HCT116 (cell line): ENCODE measurements around the gene SDK1. TPM values are rescaled to one million over a fixed set of nuclear protein-coding genes. Genes with fewer than 3 reads are reported as not detected.

Source experiments
- ATAC-seq: fragments of 200-7000 bp; cut with Tn5 transposase; 2 replicates; pipeline ENCODE4 v1.9.1; 2020; ENCODE audit warnings: mild to moderate bottlenecking, moderate library complexity
- BruUV-seq: library from RNA; stranded (reverse); fragments of 400-500 nt; replicated peaks from 2 replicates; lab custom pipeline; 2021; lab: Mats Ljungman, UMichigan
- CTCF ChIA-PET: fragments of 300-600 bp; sonication (Branson Sonifier 250); formaldehyde crosslinking; loops from one replicate; lab custom pipeline; 2021; ENCODE audit warnings: antibody characterized with exemption; lab: Charles Lee
- POLR2A ChIA-PET: fragments of 300-600, 350-600 bp; sonication (Branson Sonifier 250); formaldehyde crosslinking; loops from one replicate; lab custom pipeline; 2021; ENCODE audit warnings: antibody characterized with exemption; lab: Charles Lee
- RAD21 ChIA-PET, 2 experiments: fragments of 300-600 bp; sonication (Branson Sonifier 250); formaldehyde crosslinking; loops; one replicate each; lab custom pipeline; 2023; ENCODE audit warnings: low total read pairs in 2 of 2; ENCODE audit not compliant: uncharacterized antibody in 2 of 2, unreplicated experiment in 2 of 2, low non-redundant PET in 1 of 2; lab: Charles Lee
- DNase-seq: peaks from one replicate; pipeline ENCODE4 v3.0.0-alpha.2; 2010; ENCODE audit warnings: low read depth, low spot score
- H2AFZ ChIP-seq: fragments of 200-600 bp; shearing (Covaris generic), sonication (generic); 2 replicates; pipeline ENCODE4 v1.6.1; 2017; ENCODE audit warnings: low read depth, mixed run types, mixed read lengths, antibody characterized with exemption, low read length; ENCODE audit not compliant: poor library complexity, severe bottlenecking
- H3K27ac ChIP-seq: 2 replicates; pipeline ENCODE4 v1.5.1; 2012; ENCODE audit warnings: low read depth, low read length
- H3K27me3 ChIP-seq: fragments of 200-600 bp; sonication (generic); 2 replicates; pipeline ENCODE4 v1.6.1; 2016; ENCODE audit warnings: mixed run types, low read length, mixed read lengths; ENCODE audit not compliant: insufficient read depth
- H3K36me3 ChIP-seq, 2 experiments: fragments of 200-500 bp in 1 of 2; fragments of 200-600 bp in 1 of 2; sonication (Bioruptor generic) in 1 of 2; sonication (generic) in 1 of 2; 2 replicates each; pipeline versions ENCODE4 v1.5.1 to v1.6.1; 2014 to 2016; ENCODE audit warnings: low read length in 2 of 2, inconsistent platforms in 1 of 2, mixed read lengths in 1 of 2, mixed run types in 1 of 2; ENCODE audit not compliant: insufficient read depth in 2 of 2, control insufficient read depth in 1 of 2
- H3K4me1 ChIP-seq, 2 experiments: fragments of 200-600 bp in 1 of 2; sonication (generic) in 1 of 2; 2 replicates each; pipeline versions ENCODE4 v1.5.1 to v1.6.1; 2012 to 2017; ENCODE audit warnings: low read length in 2 of 2, inconsistent platforms in 1 of 2, mild to moderate bottlenecking in 1 of 2, mixed read lengths in 1 of 2, mixed run types in 1 of 2, moderate library complexity in 1 of 2; ENCODE audit not compliant: insufficient read depth in 2 of 2, control insufficient read depth in 1 of 2
- H3K4me2 ChIP-seq: fragments of 200-600 bp; sonication (generic); 2 replicates; pipeline ENCODE4 v1.6.1; 2017; ENCODE audit warnings: mixed run types, low read length, mixed read lengths
- H3K4me3 ChIP-seq, 2 experiments: fragments of 200-600 bp in 1 of 2; sonication (generic) in 1 of 2; replicated peaks in 1 of 2; 2 replicates each; pipeline ENCODE4 v1.5.1; 2011 to 2016; ENCODE audit warnings: low read length in 2 of 2, control low read depth in 1 of 2, low read depth in 1 of 2, mild to moderate bottlenecking in 1 of 2, mixed read lengths in 1 of 2, mixed run types in 1 of 2
- H3K79me2 ChIP-seq: fragments of 200-600 bp; sonication (generic); 2 replicates; pipeline ENCODE4 v1.6.1; 2017; ENCODE audit warnings: mild to moderate bottlenecking, mixed run types, low read length, moderate library complexity, mixed read lengths; ENCODE audit not compliant: insufficient read depth
- H3K9ac ChIP-seq: fragments of 200-600 bp; sonication (generic); 2 replicates; pipeline ENCODE4 v1.6.1; 2016; ENCODE audit warnings: low read length, mixed read lengths
- H3K9me2 ChIP-seq: fragments of 200-600 bp; sonication (generic), shearing (Covaris generic); 2 replicates; pipeline ENCODE4 v1.6.1; 2017; ENCODE audit warnings: mixed run types, mild to moderate bottlenecking, moderate library complexity; ENCODE audit not compliant: insufficient read depth
- H3K9me3 ChIP-seq, 2 experiments: fragments of 200-500 bp in 1 of 2; fragments of 200-600 bp in 1 of 2; sonication (Bioruptor generic) in 1 of 2; sonication (generic) in 1 of 2; 2 replicates each; pipeline ENCODE4 v1.6.1; 2014 to 2017; ENCODE audit warnings: low read length in 2 of 2, mixed read lengths in 2 of 2, inconsistent platforms in 1 of 2, low read depth in 1 of 2, mild to moderate bottlenecking in 1 of 2, mixed run types in 1 of 2, moderate library complexity in 1 of 2; ENCODE audit not compliant: control insufficient read depth in 1 of 2, insufficient read depth in 1 of 2
- H4K20me1 ChIP-seq: fragments of 200-600 bp; sonication (generic), shearing (Covaris generic); 2 replicates; pipeline ENCODE4 v1.6.1; 2017; ENCODE audit warnings: mixed run types, mild to moderate bottlenecking, moderate library complexity; ENCODE audit not compliant: insufficient read depth
- CBX3 ChIP-seq: IDR thresholded peaks from 2 replicates; pipeline ENCODE4 v1.6.1; 2012; ENCODE audit warnings: low read depth
- ELF1 ChIP-seq: IDR thresholded peaks from 2 replicates; pipeline ENCODE4 v1.6.1; 2012; ENCODE audit warnings: low read depth, borderline replicate concordance
- RAD21 ChIP-seq: IDR thresholded peaks from 2 replicates; pipeline ENCODE4 v1.6.1; 2012; ENCODE audit warnings: low read depth, mild to moderate bottlenecking
- SRF ChIP-seq: IDR thresholded peaks from 2 replicates; pipeline ENCODE4 v1.6.1; 2012; ENCODE audit warnings: low read depth
- YY1 ChIP-seq: IDR thresholded peaks from 2 replicates; pipeline ENCODE4 v1.6.1; 2011; ENCODE audit warnings: low read length, low read depth, moderate library complexity, mild to moderate bottlenecking; ENCODE audit not compliant: insufficient replicate concordance; ENCODE audit errors: extremely low read depth
- intact Hi-C: fragments of 100-400 bp; cut with micrococcal nuclease; formaldehyde crosslinking; loops from 2 replicates; pipeline ENCODE4 v1.10.0; 2022
- total RNA-seq: library from RNA; stranded (reverse); gene quantifications from one replicate; pipeline ENCODE4 v1.2.1, GENCODE V29; 2021; ENCODE audit not compliant: unreplicated experiment
- TF ChIP-seq, protein P1 (sequence below): IDR thresholded peaks from 2 replicates; pipeline ENCODE4 v1.6.1; 2012; ENCODE audit warnings: low read depth
- TF ChIP-seq, protein P2 (sequence below), 3 experiments: fragments of 200-600 bp in 1 of 3; sonication (generic) in 1 of 3; IDR thresholded peaks in 2 of 3; conservative IDR thresholded peaks in 1 of 3; 2 replicates each; pipeline ENCODE4 v1.5.1; 2012 to 2017; ENCODE audit warnings: low read depth in 2 of 3, low read length in 2 of 3, antibody characterized with exemption in 1 of 3, borderline replicate concordance in 1 of 3, control low read depth in 1 of 3, mild to moderate bottlenecking in 1 of 3, mixed read lengths in 1 of 3, mixed run types in 1 of 3, moderate library complexity in 1 of 3; ENCODE audit not compliant: insufficient read depth in 1 of 3
- TF ChIP-seq, protein P3 (sequence below): IDR thresholded peaks from 2 replicates; pipeline ENCODE4 v1.6.1; 2011; ENCODE audit warnings: mild to moderate bottlenecking, low read length, moderate library complexity; ENCODE audit not compliant: insufficient replicate concordance; ENCODE audit errors: extremely low read depth

Gene SDK1
- total RNA-seq, 1 experiment from 2014 or later: 0.05 TPM

DNA sequence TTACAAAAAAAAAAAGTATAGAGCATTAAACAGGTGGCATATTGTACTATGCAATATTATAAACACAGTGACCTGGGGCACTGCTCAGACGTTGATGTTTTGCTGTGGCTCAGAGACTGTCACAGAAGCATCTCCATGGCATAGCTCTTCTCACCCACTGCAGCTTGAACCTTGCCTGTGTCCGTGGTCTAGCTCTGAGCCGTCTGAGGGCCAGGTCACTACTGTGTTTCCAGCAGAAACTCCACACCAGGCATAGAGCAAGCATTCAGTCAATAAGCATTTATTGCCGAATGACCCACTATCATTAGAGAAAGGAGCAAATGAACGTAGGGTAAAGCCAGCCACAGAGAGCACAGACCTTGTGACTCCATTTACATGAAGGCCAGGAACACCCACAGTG lies 937.8 kb downstream of the SDK1 start:
- no peaks in the 10 kb centered on the region for H3K4me1 ChIP-seq
- RAD21 ChIA-PET: no interaction called here
- no peak overlapping the region for H3K9ac ChIP-seq
- no peak overlapping the region for H3K27ac ChIP-seq
- CTCF ChIA-PET: no interaction called here
- H2AFZ ChIP-seq: no peak overlapping the region
- no peak for TF ChIP-seq YY1
- TF ChIP-seq, protein P1, sequence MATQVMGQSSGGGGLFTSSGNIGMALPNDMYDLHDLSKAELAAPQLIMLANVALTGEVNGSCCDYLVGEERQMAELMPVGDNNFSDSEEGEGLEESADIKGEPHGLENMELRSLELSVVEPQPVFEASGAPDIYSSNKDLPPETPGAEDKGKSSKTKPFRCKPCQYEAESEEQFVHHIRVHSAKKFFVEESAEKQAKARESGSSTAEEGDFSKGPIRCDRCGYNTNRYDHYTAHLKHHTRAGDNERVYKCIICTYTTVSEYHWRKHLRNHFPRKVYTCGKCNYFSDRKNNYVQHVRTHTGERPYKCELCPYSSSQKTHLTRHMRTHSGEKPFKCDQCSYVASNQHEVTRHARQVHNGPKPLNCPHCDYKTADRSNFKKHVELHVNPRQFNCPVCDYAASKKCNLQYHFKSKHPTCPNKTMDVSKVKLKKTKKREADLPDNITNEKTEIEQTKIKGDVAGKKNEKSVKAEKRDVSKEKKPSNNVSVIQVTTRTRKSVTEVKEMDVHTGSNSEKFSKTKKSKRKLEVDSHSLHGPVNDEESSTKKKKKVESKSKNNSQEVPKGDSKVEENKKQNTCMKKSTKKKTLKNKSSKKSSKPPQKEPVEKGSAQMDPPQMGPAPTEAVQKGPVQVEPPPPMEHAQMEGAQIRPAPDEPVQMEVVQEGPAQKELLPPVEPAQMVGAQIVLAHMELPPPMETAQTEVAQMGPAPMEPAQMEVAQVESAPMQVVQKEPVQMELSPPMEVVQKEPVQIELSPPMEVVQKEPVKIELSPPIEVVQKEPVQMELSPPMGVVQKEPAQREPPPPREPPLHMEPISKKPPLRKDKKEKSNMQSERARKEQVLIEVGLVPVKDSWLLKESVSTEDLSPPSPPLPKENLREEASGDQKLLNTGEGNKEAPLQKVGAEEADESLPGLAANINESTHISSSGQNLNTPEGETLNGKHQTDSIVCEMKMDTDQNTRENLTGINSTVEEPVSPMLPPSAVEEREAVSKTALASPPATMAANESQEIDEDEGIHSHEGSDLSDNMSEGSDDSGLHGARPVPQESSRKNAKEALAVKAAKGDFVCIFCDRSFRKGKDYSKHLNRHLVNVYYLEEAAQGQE: no peak
- ATAC-seq: no peak
- POLR2A ChIA-PET: no interaction called here
- no peaks in the 10 kb centered on the region for H4K20me1 ChIP-seq
- no peak overlapping the region for H3K4me3 ChIP-seq
- no peak for DNase-seq
- no peaks in the 10 kb centered on the region for H3K9me3 ChIP-seq
- intact Hi-C loops: no loop called here
- H3K4me2 ChIP-seq: no peak overlapping the region
- H3K27me3 ChIP-seq: no peaks in the 10 kb centered on the region
- no peaks in the 10 kb centered on the region for H3K36me3 ChIP-seq
- no peaks in the 10 kb centered on the region for H3K9me2 ChIP-seq
- no peaks in the 10 kb centered on the region for H3K79me2 ChIP-seq
- no TSS peak for BruUV-seq

DNA sequence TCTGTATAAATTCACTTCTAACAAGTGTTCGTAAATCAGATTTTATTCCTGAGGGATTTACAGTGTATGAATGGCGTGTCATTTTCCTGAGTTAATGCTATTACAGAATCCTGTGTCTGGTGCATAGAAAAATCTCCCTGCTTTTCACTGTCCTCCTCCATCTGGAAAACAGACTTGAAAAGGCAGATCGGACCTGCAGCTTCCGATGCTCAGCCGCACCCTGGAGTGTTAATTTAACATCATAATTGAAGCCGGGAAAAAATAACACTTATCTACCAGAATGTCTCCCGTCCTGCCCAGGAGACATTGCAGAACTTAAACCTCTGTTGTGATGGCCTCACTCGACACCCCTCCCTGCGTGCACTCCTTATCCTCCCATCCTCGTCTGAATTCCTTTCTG lies 939.0 kb downstream of the SDK1 start:
- intact Hi-C loops: no loop called here
- H4K20me1 ChIP-seq: no peaks in the 10 kb centered on the region
- no peak overlapping the region for H2AFZ ChIP-seq
- H3K27ac ChIP-seq: no peak overlapping the region
- no peak overlapping the region for H3K4me3 ChIP-seq
- H3K9me3 ChIP-seq: no peaks in the 10 kb centered on the region; a peak in 1 of 4 replicates
- DNase-seq: no peak
- ChIA-PET RAD21 (no interaction called here), POLR2A (no interaction called here), CTCF (no interaction called here)
- no peaks in the 10 kb centered on the region for H3K79me2 ChIP-seq
- ATAC-seq: no peak
- H3K27me3 ChIP-seq: no peaks in the 10 kb centered on the region
- TF ChIP-seq, protein P2, sequence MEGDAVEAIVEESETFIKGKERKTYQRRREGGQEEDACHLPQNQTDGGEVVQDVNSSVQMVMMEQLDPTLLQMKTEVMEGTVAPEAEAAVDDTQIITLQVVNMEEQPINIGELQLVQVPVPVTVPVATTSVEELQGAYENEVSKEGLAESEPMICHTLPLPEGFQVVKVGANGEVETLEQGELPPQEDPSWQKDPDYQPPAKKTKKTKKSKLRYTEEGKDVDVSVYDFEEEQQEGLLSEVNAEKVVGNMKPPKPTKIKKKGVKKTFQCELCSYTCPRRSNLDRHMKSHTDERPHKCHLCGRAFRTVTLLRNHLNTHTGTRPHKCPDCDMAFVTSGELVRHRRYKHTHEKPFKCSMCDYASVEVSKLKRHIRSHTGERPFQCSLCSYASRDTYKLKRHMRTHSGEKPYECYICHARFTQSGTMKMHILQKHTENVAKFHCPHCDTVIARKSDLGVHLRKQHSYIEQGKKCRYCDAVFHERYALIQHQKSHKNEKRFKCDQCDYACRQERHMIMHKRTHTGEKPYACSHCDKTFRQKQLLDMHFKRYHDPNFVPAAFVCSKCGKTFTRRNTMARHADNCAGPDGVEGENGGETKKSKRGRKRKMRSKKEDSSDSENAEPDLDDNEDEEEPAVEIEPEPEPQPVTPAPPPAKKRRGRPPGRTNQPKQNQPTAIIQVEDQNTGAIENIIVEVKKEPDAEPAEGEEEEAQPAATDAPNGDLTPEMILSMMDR (IDR thresholded peaks at IDR 0.05 in 2 of 3, conservative IDR thresholded peaks at IDR 0.05 in 1 of 3; ENCODE audit: borderline replicate concordance in 1 of 3, insufficient read depth in 1 of 3, low read depth in 2 of 3, low read length in 2 of 3): no peak
- TF ChIP-seq SRF (no peak), CBX3 (no peak), ELF1 (no peak), RAD21 (no peak)
- TF ChIP-seq, protein P3, sequence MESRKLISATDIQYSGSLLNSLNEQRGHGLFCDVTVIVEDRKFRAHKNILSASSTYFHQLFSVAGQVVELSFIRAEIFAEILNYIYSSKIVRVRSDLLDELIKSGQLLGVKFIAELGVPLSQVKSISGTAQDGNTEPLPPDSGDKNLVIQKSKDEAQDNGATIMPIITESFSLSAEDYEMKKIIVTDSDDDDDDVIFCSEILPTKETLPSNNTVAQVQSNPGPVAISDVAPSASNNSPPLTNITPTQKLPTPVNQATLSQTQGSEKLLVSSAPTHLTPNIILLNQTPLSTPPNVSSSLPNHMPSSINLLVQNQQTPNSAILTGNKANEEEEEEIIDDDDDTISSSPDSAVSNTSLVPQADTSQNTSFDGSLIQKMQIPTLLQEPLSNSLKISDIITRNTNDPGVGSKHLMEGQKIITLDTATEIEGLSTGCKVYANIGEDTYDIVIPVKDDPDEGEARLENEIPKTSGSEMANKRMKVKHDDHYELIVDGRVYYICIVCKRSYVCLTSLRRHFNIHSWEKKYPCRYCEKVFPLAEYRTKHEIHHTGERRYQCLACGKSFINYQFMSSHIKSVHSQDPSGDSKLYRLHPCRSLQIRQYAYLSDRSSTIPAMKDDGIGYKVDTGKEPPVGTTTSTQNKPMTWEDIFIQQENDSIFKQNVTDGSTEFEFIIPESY: no peak
- no peaks in the 10 kb centered on the region for H3K36me3 ChIP-seq
- H3K4me1 ChIP-seq: no peaks in the 10 kb centered on the region
- no TSS peak for BruUV-seq
- no peak overlapping the region for H3K4me2 ChIP-seq
- H3K9ac ChIP-seq: no peak overlapping the region
- no peaks in the 10 kb centered on the region for H3K9me2 ChIP-seq
